ENCODE results near the gene PHYKPL. TPM values are rescaled to one million over a fixed set of nuclear protein-coding genes. Genes with fewer than 3 reads are reported as not detected.

PHYKPL gene
- total and polyA plus RNA-seq, 2 of the 4 experiments (the other 2 are of a cell fraction): 10.0 to 24.5 TPM

DNA sequence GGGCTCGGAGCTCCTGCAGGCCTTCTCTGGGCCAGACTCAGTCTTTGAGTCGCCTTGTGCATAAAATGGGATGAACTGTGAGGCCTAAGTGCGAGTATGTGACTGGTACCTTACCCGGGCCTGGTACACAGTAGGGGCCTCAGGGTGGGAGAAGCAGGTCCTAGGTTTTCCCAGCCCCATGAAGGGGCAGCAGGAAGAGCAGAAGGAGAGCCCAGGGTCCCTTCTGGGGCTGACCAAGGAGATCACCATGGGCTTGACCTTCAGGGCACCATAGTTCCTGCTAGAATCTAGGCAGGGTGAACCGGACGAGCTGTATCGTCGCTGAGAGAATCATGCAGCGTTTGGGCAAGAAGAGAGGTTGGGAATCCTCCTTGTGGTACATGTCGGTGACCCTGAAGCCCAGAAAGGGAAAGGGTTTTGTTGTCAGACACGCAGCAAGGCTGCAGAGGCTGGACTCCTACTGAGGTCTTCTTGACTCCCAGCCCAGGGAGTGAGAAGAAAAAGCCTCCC, 373 bp upstream of the PHYKPL start (continued):
- no peak for TF ChIP-seq CHD1 (IDR thresholded peaks at IDR 0.05; ENCODE audit: low read depth, low read length)

DNA sequence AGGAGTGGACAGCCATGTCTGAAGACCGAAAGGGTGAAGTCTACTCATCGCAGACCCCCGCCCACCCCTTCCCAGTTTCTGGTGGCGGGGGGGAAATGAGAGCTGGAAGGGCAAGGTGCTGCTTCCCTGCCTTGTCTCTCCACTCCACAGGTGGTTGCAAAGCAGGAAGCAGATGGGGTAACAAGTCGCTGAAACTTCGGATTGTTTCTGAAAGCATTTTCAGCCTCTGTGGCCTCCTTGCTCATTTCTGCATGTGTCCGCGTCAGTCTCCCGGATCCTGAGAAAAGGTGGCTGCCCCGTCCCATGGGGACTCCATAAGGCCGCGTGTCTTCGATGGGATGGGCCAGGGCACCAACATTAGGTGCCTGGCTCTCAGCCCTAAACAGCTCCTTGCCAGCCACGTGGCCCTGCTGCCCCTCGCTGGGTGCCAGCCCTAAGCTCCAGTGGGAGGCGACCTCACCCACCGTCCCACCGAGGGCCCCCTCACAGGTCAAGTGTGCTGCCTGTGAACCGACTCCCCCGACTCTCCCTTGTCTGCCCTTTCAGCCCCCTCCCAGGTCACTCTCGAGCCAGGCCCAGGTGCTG, 971 bp downstream of the PHYKPL start:
- Histone ChIP-seq H3K79me1 (ENCODE audit: low read depth in 1 of 2, low read length in 2 of 2) (peaks cover 21 to 51% of the 10 kb centered on the region in 2 experiments), H3K4me1 (ENCODE audit: control insufficient read depth, insufficient read depth, low read length) (peaks cover 9% of the 10 kb centered on the region), H2AK5ac (ENCODE audit: low read depth, low read length) (peak overlapping the region; percentile 64), H4K91ac (ENCODE audit: insufficient read depth, low read depth, low read length) (peak overlapping the region; percentile 78; the same call in 1 of the 2 replicates), H2BK120ac (ENCODE audit: low read depth, low read length) (no peak overlapping the region), H3K23ac (ENCODE audit: low read depth, low read length) (peak overlapping the region; percentile 59), H3K56ac (ENCODE audit: extremely low read depth, insufficient read depth, low read length) (no peak overlapping the region), H3K4ac (ENCODE audit: low read depth, low read length) (peak overlapping the region; percentile 92), H3K9me1 (ENCODE audit: insufficient read depth, low read length) (peaks cover 20% of the 10 kb centered on the region), H2BK15ac (ENCODE audit: low read depth, low read length) (no peak overlapping the region), H2AFZ (replicated peaks; ENCODE audit: low read length, poor library complexity) (peak overlapping the region; percentile 96), H3K18ac (ENCODE audit: low read depth, low read length) (peak overlapping the region; percentile 20; the same call in 1 of the 2 replicates), H3K27ac (ENCODE audit: insufficient read depth, low read length) (peak overlapping the region; percentile 69), H3K27me3 (ENCODE audit: control insufficient read depth, insufficient read depth, low read length) (no peaks in the 10 kb centered on the region), H2BK5ac (ENCODE audit: low read depth, low read length, poor library complexity, severe bottlenecking) (peak overlapping the region; percentile 36), H4K20me1 (ENCODE audit: insufficient read depth, low read length) (peaks cover 6% of the 10 kb centered on the region; the same call in 1 of the 2 replicates), H3K9me3 (ENCODE audit: control insufficient read depth, insufficient read depth, low read length) (0 out of 2 replicates have a peak, but pooled peaks cover 2% of the 10 kb centered on the region), H3K14ac (replicated peaks; ENCODE audit: low read depth, low read length) (peak overlapping the region; percentile 95), H3K36me3 (ENCODE audit: control insufficient read depth, insufficient read depth, low read length) (peaks cover 30% of the 10 kb centered on the region), H3K4me3 (ENCODE audit: insufficient read depth, low read depth, low read length) (peak overlapping the region; percentile 72), H3K9ac (ENCODE audit: low read depth, low read length) (peak overlapping the region; percentile 80), H2BK20ac (ENCODE audit: low read depth, low read length) (no peak overlapping the region), H4K8ac (ENCODE audit: low read depth in 2 of 2, low read length in 2 of 2) (peak overlapping the region; percentile 77 to 99; a peak in 3 of 4 replicates), H4K5ac (ENCODE audit: low read depth, low read length) (peak overlapping the region; percentile 66), H3K4me2 (ENCODE audit: low read depth, low read length) (peak overlapping the region; percentile 90), H2AK9ac (replicated peaks; ENCODE audit: low read depth, low read length, poor library complexity) (peak overlapping the region; percentile 98)
- WGBS, 2 experiments (ENCODE audit: extremely low coverage in 2 of 2, insufficient read length in 1 of 2): 38% methylated on average over 4 of the region's 21 CpGs; no CpG with 5 or more reads in 1 of the 2 experiments
- BruUV-seq (replicated peaks): no TSS peak
- intact Hi-C loops (cut with micrococcal nuclease): loop anchor here (1.0 to 5.0 kb wide), 2 partner anchors 27 to 396 kb away; partner anchors contain the start of genes CLK4 and HNRNPAB
- no peak; the same call in 1 of the 2 replicates for ATAC-seq (ENCODE audit: low read depth)
- CTCF ChIA-PET: no interaction called here
- POLR2A ChIA-PET (ENCODE audit: unreplicated experiment): no interaction called here
- dilution Hi-C loops (cut with HindIII; ENCODE audit: low sequenced_read_pairs, unreplicated experiment): no loop called here
- TF ChIP-seq FOS (IDR thresholded peaks at IDR 0.05; ENCODE audit: low read depth, low read length) (no peak), MAFK (IDR thresholded peaks at IDR 0.05; ENCODE audit: low read depth, low read length) (no peak), RCOR1 (IDR thresholded peaks at IDR 0.05; ENCODE audit: insufficient replicate concordance, low read length) (no peak)
- TF ChIP-seq, protein P1, sequence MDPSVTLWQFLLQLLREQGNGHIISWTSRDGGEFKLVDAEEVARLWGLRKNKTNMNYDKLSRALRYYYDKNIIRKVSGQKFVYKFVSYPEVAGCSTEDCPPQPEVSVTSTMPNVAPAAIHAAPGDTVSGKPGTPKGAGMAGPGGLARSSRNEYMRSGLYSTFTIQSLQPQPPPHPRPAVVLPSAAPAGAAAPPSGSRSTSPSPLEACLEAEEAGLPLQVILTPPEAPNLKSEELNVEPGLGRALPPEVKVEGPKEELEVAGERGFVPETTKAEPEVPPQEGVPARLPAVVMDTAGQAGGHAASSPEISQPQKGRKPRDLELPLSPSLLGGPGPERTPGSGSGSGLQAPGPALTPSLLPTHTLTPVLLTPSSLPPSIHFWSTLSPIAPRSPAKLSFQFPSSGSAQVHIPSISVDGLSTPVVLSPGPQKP (IDR thresholded peaks at IDR 0.05; ENCODE audit: borderline replicate concordance, low read depth, low read length): no peak
- DNase-seq: no peak
- in situ Hi-C loops (cut with MboI; ENCODE audit: low sequenced_read_pairs): no loop called here

Measured in IMR-90 (cell line).